Activated T-helper 17 cell treated with anti-CD3 and anti-CD28 coated beads, Interleukin-2, amount 50 U/mL, for 72 hours (primary cell): ENCODE data around the gene CDIPT. TPM values are rescaled to one million over a fixed set of nuclear protein-coding genes. Genes with fewer than 3 reads are reported as not detected.
"Not testable (repeated sequence)": the region's sequence is repeated elsewhere in the genome, so short reads cannot be mapped to it uniquely, and the experiment has no call there.

Experiments
- ATAC-seq: fragments of 150-1000 bp; cut with Tn5 transposase; replicated peaks from 2 replicates; pipeline ENCODE4 v1.10.0; 2021; ENCODE audit warnings: mild to moderate bottlenecking, moderate library complexity
- H3K27ac Mint-ChIP-seq: one replicate; pipeline ENCODE4 v1.8.0; 2022; ENCODE audit warnings: mixed read lengths
- H3K27me3 Mint-ChIP-seq: one replicate; pipeline ENCODE4 v1.8.0; 2022; ENCODE audit warnings: mixed read lengths
- H3K36me3 Mint-ChIP-seq: one replicate; pipeline ENCODE4 v1.8.0; 2022; ENCODE audit warnings: low read depth, mild to moderate bottlenecking, mixed read lengths
- H3K4me1 Mint-ChIP-seq: one replicate; pipeline ENCODE4 v1.8.0; 2022; ENCODE audit warnings: mixed read lengths
- H3K4me3 Mint-ChIP-seq: one replicate; pipeline ENCODE4 v1.8.0; 2022; ENCODE audit warnings: mild to moderate bottlenecking, mixed read lengths
- H3K9me3 Mint-ChIP-seq: one replicate; pipeline ENCODE4 v1.8.0; 2022; ENCODE audit warnings: mixed read lengths
- total RNA-seq, 2 donors: library from RNA; stranded (reverse); gene quantifications; one replicate each; pipeline ENCODE4 v1.2.3, GENCODE V29; 2022

CDIPT gene
- total RNA-seq, 2 donors from 2014 or later: 36.1 to 45.9 TPM

DNA sequence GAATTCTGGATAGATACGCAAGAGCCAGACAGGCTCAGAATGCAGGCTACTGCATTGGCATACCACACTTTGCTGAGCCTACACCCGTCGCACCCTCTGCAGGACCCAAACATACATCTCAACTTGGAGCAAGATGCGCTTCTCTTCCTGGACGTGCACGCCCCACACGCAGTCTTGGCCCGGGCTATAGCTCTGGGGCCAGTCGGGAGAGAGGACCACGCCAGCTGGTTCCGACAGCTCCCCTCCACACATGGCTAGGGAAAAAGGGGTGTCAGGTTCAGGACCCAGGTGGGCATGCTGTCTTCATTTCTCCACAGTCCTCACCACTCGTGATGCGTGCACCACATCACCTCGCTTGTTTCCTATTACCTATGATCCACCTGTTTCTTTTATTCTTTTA is 15.1 kb upstream of the CDIPT start:
- no peak for ATAC-seq
- H3K4me3 Mint-ChIP-seq: peak overlapping the region; percentile 57
- H3K27ac Mint-ChIP-seq: no peak overlapping the region
- H3K27me3 Mint-ChIP-seq: peaks cover 21% of the 10 kb centered on the region
- H3K4me1 Mint-ChIP-seq: peaks cover 11% of the 10 kb centered on the region
- no peaks in the 10 kb centered on the region for H3K9me3 Mint-ChIP-seq
- no peaks in the 10 kb centered on the region for H3K36me3 Mint-ChIP-seq

DNA sequence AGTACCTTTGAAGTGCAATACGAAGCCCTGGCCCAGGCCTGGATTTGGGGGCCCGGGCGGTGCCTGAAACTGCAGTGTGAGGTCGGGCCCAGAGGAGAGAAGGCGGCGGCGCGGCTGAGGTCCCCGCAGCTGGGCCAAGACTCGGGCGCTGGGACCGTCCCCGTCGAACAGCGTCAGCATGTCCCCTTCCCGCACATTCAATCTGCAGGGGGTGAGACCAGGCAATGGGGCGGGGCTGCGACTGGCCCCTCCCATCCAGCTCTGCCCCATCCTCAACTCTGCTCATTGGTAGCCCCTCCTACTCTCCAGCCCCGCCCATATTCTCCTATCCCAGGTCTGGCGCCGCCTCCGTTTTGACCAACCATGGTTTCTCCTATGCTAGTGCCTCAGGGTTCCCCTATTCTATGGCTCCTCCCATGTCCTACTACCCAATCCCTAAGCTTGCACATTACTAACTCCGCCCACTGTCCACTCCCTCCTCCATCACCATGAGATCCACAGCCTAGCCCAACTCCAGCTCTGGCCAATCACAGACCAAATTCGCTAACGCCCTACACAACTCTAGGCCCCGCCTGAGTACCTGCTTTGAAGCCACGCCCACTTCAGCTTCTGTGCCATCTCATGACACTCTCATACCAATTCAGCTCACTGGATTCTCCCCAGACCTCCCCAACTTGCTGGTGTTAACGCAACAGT is 14.4 kb upstream of the CDIPT start:
- ATAC-seq: peak; percentile 92
- H3K4me1 Mint-ChIP-seq: peaks cover 11% of the 10 kb centered on the region
- H3K36me3 Mint-ChIP-seq: no peaks in the 10 kb centered on the region
- peak overlapping the region; percentile 57 for H3K4me3 Mint-ChIP-seq
- H3K27me3 Mint-ChIP-seq: peaks cover 17% of the 10 kb centered on the region
- H3K9me3 Mint-ChIP-seq: no peaks in the 10 kb centered on the region
- no peak overlapping the region for H3K27ac Mint-ChIP-seq

DNA sequence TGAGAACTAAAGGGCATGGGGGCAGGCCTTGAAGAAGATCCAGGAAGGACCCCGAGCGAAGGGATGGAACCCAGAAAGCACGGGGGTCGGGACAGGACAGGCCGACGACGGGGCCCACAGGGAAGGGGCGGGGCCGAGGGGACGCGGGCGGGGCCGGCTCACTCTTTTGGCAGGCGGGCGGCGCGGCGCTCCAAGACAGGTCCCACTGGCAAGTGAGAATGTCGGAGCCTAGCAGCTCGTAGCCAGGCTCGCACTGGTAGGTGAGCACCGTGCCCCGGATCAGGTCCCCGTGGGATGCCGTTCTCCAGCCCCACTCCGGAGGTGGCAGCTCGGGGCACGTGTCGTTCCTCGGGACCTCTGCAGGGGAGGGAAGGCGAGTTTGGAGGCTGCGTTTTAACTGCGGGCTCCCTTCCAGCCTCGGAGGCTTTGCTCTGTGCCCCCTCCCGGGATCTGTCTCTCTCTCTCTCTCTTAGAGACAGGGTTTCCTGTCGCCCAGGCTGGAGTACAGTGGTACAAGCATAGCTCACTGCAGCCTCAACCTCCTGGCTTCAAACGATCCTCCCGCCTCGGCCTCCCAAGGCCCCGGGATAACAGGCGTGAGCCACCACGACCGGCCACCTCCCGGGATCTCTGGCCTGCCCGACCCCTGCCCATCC is 13.7 kb upstream of the CDIPT start:
- peak; percentile 46 for ATAC-seq
- H3K9me3 Mint-ChIP-seq: no peaks in the 10 kb centered on the region
- peaks cover 17% of the 10 kb centered on the region for H3K27me3 Mint-ChIP-seq

DNA sequence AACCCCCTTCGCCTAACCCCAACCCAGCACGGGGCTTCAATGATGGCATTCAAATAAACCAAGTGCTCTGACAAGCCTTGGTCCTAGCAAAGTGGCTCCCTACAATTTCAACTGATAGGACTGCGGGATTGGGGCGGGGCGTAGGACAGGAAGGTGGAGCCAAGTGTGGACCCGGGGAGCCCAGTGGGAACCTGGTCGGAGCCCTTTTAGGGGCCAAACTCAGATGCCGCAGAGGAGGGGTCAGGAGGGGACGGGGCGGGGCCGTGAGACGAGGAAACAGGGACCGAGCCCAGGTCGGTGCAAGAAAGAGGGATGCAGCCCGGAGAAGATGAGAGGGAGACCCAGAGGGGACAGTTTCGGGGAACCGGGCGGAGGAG is 13.2 kb upstream of the CDIPT start:
- peaks cover 17% of the 10 kb centered on the region for H3K27me3 Mint-ChIP-seq
- H3K4me1 Mint-ChIP-seq: peaks cover 11% of the 10 kb centered on the region
- H3K9me3 Mint-ChIP-seq: no peaks in the 10 kb centered on the region
- no peak overlapping the region for H3K27ac Mint-ChIP-seq
- no peaks in the 10 kb centered on the region for H3K36me3 Mint-ChIP-seq
- no peak for ATAC-seq
- H3K4me3 Mint-ChIP-seq: peak overlapping the region; percentile 57

More for the DNA sequence above, 13.7 kb upstream of the CDIPT start:
- peaks cover 11% of the 10 kb centered on the region for H3K4me1 Mint-ChIP-seq
- peak overlapping the region; percentile 57 for H3K4me3 Mint-ChIP-seq
- H3K27ac Mint-ChIP-seq: no peak overlapping the region
- H3K36me3 Mint-ChIP-seq: no peaks in the 10 kb centered on the region

DNA sequence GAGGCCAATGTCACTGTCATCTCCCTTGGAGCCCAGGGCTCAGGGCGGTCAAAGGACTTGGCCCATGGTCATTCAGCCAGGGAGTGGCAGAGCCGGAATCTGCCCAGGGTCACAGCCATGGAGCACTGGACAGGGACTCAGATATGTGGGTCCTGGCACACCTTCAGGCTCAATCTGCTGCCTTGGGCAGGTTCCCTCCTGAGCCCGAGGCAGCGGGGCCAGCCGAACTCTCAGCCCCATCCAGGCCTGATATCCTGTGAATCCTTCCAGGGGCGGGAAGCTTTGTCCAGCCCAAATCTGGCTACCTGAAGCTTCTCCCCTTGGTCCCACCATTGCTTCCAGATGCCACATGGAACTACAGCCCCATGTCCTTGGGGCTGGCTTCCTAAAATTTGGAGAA is 12.2 kb upstream of the CDIPT start:
- Mint-ChIP-seq H3K27ac (no peak overlapping the region), H3K4me3 (no peak overlapping the region)

DNA sequence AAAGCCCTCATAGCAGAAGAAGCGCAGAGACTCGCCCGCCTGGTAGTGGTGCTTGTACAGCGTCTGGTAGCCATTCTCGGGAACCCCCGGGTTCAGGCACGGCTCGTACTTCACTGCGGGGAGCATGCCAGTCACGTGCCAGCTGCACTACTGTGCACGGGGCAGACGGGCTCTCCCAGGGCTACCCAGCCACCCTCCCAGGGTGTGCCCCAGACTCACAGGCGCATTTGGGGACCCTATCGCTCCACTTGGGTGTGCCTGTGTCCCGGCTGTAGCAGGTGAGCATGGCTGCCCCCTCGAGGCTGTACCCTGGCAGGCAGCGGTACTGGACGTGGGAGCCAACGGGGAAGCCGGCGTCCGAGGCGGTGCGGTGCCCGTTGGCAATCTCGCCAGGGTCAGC is 10.3 kb upstream of the CDIPT start:
- ATAC-seq: no peak
- no peak overlapping the region for H3K4me3 Mint-ChIP-seq
- peaks cover 11% of the 10 kb centered on the region for H3K4me1 Mint-ChIP-seq
- H3K27me3 Mint-ChIP-seq: peaks cover 11% of the 10 kb centered on the region
- H3K9me3 Mint-ChIP-seq: no peaks in the 10 kb centered on the region
- H3K27ac Mint-ChIP-seq: no peak overlapping the region
- no peaks in the 10 kb centered on the region for H3K36me3 Mint-ChIP-seq

More for the DNA sequence above, 12.2 kb upstream of the CDIPT start:
- no peak for ATAC-seq
- H3K27me3 Mint-ChIP-seq: peaks cover 17% of the 10 kb centered on the region
- peaks cover 11% of the 10 kb centered on the region for H3K4me1 Mint-ChIP-seq
- H3K36me3 Mint-ChIP-seq: no peaks in the 10 kb centered on the region
- no peaks in the 10 kb centered on the region for H3K9me3 Mint-ChIP-seq

DNA sequence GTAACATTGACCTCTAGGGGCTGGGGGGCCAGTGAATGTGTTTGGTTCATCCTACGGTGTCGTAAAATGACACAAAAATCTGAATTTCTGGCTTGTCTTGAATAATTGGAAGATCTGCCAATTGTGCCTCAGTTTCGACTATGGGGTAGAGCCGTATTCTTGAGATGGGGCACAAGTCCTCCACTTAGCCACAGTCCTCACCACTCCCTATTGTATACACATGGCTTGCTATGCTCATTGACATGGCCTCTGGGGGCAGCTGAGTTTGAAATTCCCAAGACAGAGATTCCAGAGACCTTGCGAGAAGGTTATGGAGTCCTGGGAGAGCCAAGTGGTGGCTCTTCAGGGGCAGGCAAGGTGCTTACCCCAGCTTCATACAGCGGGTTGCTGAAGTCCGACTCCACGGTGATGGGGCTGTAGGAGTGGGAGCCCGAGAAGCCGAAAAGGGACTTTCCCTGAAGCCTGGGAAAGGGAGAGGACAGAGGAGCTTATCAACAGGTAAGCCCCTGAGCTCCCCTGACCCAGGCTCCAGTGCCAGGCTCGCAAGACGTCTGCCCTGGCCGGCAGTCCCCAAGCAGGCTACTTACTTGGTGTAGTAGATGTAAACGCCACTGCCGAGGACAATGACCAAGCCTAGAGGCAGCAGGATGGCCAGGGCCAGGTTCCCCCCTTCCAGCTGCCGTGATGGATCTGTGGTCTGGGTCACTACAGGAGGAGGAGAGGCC is 9.0 kb upstream of the CDIPT start:
- no peak for ATAC-seq
- peaks cover 4% of the 10 kb centered on the region for H3K4me1 Mint-ChIP-seq
- H3K9me3 Mint-ChIP-seq: no peaks in the 10 kb centered on the region
- no peak overlapping the region for H3K4me3 Mint-ChIP-seq
- no peaks in the 10 kb centered on the region for H3K36me3 Mint-ChIP-seq
- peaks cover 5% of the 10 kb centered on the region for H3K27me3 Mint-ChIP-seq
- no peak overlapping the region for H3K27ac Mint-ChIP-seq

DNA sequence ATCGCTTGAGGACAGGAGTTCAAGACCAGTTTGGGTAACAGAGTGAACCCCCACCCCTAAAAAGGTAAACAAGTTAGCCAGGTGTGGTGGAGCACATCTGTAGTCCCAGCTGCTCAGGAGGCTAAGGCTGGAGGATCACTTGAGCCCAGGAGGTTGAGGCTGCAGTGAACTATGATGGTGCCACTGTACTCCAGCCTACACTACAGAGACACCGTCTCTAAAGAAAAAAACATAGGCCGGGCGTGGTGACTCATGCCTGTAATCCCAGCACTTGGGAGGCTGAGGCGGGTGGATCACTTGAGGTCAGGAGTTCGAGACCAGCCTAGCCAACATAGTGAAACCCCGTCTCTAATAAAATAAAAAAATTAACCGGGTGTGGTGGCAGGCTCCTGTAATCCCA is 6.0 kb upstream of the CDIPT start:
- not testable (repeated sequence) for H3K4me1 Mint-ChIP-seq, H3K27ac Mint-ChIP-seq, H3K27me3 Mint-ChIP-seq, H3K4me3 Mint-ChIP-seq, H3K36me3 Mint-ChIP-seq, H3K9me3 Mint-ChIP-seq, ATAC-seq

DNA sequence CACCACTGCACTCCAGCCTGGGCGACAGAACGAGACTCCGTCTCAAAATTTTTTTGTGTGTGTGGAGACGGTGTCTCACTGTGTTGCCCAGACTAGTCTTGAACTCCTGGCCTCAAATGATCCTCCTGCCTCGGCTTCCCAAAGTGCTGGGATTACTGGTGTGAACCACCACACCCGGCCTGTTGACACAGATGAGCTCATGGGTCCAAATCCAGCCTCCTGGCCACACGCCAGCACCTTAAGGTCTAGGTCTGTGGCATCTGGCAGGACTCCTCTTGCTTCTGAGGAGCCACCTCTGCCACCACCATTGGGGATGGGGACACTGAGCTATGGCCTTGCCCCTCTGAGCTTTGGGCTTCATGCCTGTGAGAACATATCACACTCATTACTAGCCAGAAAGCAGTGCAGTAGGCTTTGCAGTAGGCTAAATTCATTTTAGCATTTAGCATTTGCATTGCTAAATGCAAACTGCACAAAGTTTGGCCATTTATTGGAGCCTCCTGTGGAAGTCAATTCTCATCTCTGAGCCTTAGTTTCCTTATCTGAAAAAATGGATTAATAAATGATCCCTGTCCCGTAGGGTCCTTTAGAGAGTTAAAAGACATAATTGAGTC is 5.5 kb upstream of the CDIPT start:
- no peak for ATAC-seq
- Mint-ChIP-seq H3K27ac (no peak overlapping the region), H3K9me3 (no peaks in the 10 kb centered on the region), H3K4me1 (no peaks in the 10 kb centered on the region), H3K27me3 (no peaks in the 10 kb centered on the region), H3K36me3 (no peaks in the 10 kb centered on the region), H3K4me3 (no peak overlapping the region)

DNA sequence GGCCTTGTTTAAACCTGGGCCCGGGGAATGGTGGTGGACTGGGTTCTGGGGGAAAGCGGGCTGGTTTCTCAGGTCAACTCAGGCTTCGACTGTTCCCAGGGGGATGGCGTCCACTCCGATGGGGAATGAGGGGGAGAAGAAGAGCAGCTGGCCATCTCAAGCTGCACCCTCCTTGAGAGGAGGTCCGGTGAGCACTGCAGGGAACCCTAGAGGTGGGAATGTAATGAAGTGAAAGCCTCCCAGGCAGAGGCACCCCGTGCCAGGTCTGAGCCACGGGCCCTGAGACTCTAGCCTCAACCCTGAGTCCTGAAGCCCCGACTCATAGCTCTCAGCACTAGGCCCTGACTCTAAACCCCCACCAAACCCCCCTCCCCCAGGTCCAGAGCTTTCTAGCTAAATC is 1.2 kb upstream of the CDIPT start:
- Mint-ChIP-seq H3K4me3 (peak overlapping the region; percentile 97), H3K27me3 (no peaks in the 10 kb centered on the region), H3K36me3 (peaks cover 24% of the 10 kb centered on the region), H3K9me3 (no peaks in the 10 kb centered on the region), H3K4me1 (peaks cover 6% of the 10 kb centered on the region), H3K27ac (no peak overlapping the region)
- ATAC-seq: no peak

DNA sequence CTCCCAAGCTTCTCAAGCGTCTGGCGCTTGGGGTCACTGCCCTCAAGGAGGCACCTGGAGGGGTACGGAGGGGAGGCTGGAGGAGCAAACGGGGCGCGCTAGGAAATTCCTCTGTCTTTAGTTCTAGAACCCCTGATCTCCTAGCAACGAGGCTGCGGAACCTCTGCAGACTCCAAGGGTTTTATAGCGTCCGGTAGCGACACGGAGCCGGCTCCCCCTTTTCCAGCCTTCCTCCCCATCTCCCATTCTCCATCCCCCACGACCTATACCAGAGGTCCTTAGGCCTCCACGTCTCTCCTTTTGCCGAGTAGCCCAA is 601 bp upstream of the CDIPT start:
- Mint-ChIP-seq H3K27me3 (no peaks in the 10 kb centered on the region), H3K27ac (peak overlapping the region; percentile 97), H3K4me1 (peaks cover 6% of the 10 kb centered on the region), H3K4me3 (peak overlapping the region; percentile 97), H3K36me3 (peaks cover 30% of the 10 kb centered on the region), H3K9me3 (no peaks in the 10 kb centered on the region)
- no peak for ATAC-seq

DNA sequence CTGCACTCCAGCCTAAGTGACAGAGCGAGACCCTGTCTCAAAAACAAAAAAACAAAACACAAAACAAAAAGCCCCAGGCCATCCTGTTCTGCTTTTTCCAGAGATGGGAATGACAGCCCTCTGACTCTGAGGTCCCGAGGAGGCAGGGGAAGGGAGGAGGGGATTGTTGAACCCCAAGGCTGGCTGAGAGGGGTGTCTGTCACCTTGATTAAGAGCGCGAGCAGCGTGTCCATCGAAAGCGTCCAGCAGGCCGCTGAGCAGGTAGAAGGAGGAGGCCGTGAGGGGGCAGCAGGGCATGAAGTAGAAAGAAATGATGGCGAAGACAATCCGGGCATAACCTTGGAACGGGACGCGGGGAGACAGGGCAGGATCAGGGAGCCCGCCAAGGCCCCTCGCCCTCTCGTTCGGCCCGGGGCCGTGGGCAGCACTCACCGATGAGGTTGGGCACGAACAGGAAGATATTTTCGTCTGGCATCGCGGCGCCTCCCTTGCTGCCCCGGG is 593 bp downstream of the CDIPT start:
- Mint-ChIP-seq H3K36me3 (peaks cover 37% of the 10 kb centered on the region), H3K27me3 (no peaks in the 10 kb centered on the region), H3K4me1 (peaks cover 6% of the 10 kb centered on the region), H3K27ac (peak overlapping the region; percentile 97), H3K4me3 (peak overlapping the region; percentile 97), H3K9me3 (no peaks in the 10 kb centered on the region)
- no peak for ATAC-seq

DNA sequence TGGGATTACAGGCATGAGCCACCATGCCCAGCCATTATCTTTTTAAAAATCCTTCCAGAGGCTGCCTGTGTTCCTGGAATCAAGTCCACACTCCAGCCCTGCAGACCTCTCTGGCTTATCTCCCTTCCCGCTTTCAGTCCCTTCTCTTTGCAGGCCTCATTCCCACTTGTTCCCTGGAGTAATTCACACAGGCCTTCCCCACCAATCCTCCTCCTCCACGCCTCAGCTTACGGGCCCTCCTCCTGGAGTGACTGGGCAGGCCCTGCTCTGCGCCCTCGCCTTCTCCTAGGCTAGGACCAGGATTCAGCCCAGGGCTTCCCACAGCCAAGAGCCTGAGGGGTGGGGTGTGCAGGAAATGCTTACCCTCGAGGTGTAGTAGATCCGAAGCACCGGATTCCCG is 2.8 kb downstream of the CDIPT start:
- Mint-ChIP-seq H3K4me1 (peaks cover 6% of the 10 kb centered on the region), H3K4me3 (peak overlapping the region; percentile 97), H3K27ac (peak overlapping the region; percentile 29), H3K36me3 (peaks cover 37% of the 10 kb centered on the region), H3K27me3 (no peaks in the 10 kb centered on the region), H3K9me3 (no peaks in the 10 kb centered on the region)
- ATAC-seq: no peak

DNA sequence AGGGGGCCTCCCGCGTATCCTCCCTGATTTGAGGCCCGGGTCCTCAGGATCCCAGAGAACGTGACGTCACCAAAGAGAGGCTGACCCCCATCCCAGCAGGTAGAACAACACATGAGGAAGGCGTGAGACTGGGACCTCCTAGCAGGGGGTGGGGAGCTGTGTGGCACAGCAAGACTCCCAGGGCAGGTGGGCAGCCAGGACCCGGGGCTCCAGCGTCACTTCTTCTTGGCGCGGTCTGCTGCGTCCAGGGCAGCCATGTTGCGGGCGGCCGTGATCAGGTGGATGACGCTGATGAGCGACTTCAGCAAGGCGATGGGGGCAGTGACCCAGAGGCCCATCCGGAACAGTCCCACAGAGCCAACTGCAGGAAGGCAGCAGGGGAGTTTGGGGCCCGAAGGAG is 4.1 kb downstream of the CDIPT start:
- Mint-ChIP-seq H3K27me3 (no peaks in the 10 kb centered on the region), H3K9me3 (no peaks in the 10 kb centered on the region), H3K4me1 (peaks cover 6% of the 10 kb centered on the region), H3K36me3 (peaks cover 37% of the 10 kb centered on the region), H3K4me3 (no peak overlapping the region), H3K27ac (no peak overlapping the region)
- no peak for ATAC-seq
